DOHH2 (cell line): ENCODE results near the gene FKBP5.

Experiments
- H3F3A ChIP-seq: fragments of 200-600 bp; sonication (generic), shearing (Covaris generic); 2 replicates; pipeline ENCODE4 v1.6.0; 2016; ENCODE audit warnings: antibody characterized with exemption, mild to moderate bottlenecking; ENCODE audit not compliant: control insufficient read depth, insufficient read depth
- H3K27ac ChIP-seq: fragments of 200-600 bp; sonication (generic); 2 replicates; pipeline ENCODE4 v1.5.1; 2014; ENCODE audit warnings: low read depth, mild to moderate bottlenecking, low read length, moderate library complexity
- H3K27me3 ChIP-seq: fragments of 200-600 bp; sonication (generic); 2 replicates; pipeline ENCODE4 v1.6.1; 2014; ENCODE audit warnings: mild to moderate bottlenecking, low read length, mixed read lengths; ENCODE audit not compliant: control insufficient read depth
- H3K36me3 ChIP-seq: fragments of 200-600 bp; sonication (generic); 2 replicates; pipeline ENCODE4 v1.6.1; 2014; ENCODE audit warnings: mild to moderate bottlenecking, low read length, moderate library complexity, mixed read lengths; ENCODE audit not compliant: control insufficient read depth
- H3K4me1 ChIP-seq: fragments of 200-600 bp; sonication (generic); 2 replicates; pipeline ENCODE4 v1.6.1; 2014; ENCODE audit warnings: mild to moderate bottlenecking, low read length, mixed read lengths; ENCODE audit not compliant: control insufficient read depth
- H3K4me2 ChIP-seq: fragments of 200-600 bp; sonication (generic); 2 replicates; pipeline ENCODE4 v1.6.0; 2014; ENCODE audit warnings: mild to moderate bottlenecking, low read length, moderate library complexity
- H3K4me3 ChIP-seq: fragments of 200-600 bp; sonication (generic); 2 replicates; pipeline ENCODE4 v1.5.1; 2014; ENCODE audit warnings: mild to moderate bottlenecking, low read length, mixed read lengths
- H3K79me2 ChIP-seq: fragments of 200-600 bp; sonication (generic); 2 replicates; pipeline ENCODE4 v1.6.1; 2014; ENCODE audit warnings: mild to moderate bottlenecking, low read length, mixed read lengths; ENCODE audit not compliant: control insufficient read depth
- H3K9me2 ChIP-seq: fragments of 200-600 bp; sonication (generic); replicated peaks from 2 replicates; pipeline ENCODE4 v1.6.1; 2014; ENCODE audit warnings: mild to moderate bottlenecking, low read length, mixed read lengths; ENCODE audit not compliant: control insufficient read depth
- H3K9me3 ChIP-seq: fragments of 200-600 bp; sonication (generic); 2 replicates; pipeline ENCODE4 v1.6.1; 2014; ENCODE audit warnings: antibody characterized with exemption, low read length, mixed read lengths; ENCODE audit not compliant: control insufficient read depth, insufficient read depth
- H4K20me1 ChIP-seq: fragments of 200-600 bp; sonication (generic); 2 replicates; pipeline ENCODE4 v1.6.0; 2014; ENCODE audit warnings: low read depth, mild to moderate bottlenecking, antibody characterized with exemption, low read length, moderate library complexity; ENCODE audit not compliant: control insufficient read depth, insufficient read depth
- CTCF ChIP-seq: fragments of 200-600 bp; sonication (generic); IDR thresholded peaks from one replicate; pipeline ENCODE4 v1.5.1; 2014; ENCODE audit warnings: antibody characterized with exemption, mild to moderate bottlenecking, low read depth, low read length; ENCODE audit not compliant: poor library complexity, severe bottlenecking
- EZH2phosphoT487 ChIP-seq: fragments of 200-600 bp; sonication (generic); IDR thresholded peaks from 2 replicates; pipeline ENCODE4 v1.6.1; 2017; ENCODE audit warnings: borderline replicate concordance, mild to moderate bottlenecking, antibody characterized with exemption, low read length, moderate library complexity, mixed read lengths

FKBP5 gene

DNA sequence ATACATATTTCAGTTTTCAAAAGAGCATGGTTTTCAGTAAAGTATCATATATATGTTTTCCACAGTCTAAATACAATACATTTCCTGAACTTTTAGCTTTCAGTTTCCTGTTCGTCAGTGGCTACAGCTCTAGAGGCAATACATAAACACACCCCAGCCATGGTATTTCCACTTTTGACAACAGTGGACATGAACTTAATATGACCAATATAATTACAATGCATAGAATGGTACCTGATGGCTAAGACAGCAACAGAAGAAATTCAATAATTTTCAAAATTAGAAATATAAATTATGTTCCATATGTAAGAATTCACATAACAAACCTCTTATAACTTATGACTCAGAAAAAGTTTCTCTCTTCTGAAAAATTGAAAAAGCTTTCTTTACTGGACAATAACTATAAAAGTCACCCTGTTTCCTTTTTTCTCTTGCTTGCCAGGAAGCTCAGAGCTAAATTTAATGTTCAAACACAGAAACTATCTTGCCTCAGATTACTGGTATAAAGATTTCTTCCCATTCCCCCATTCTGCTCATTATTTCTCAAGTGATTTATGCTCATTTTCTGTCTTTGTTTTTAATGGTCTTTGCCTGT, 19.2 kb downstream of the FKBP5 start:
- TF ChIP-seq CTCF (no peak), EZH2phosphoT487 (no peak)
- Histone ChIP-seq H3F3A (peaks cover 24% of the 10 kb centered on the region; the same call in 1 of the 2 replicates), H3K9me2 (no peaks in the 10 kb centered on the region), H3K36me3 (no peaks in the 10 kb centered on the region; the same call in none of the 2 replicates), H3K79me2 (peaks cover 98% of the 10 kb centered on the region), H3K27me3 (no peaks in the 10 kb centered on the region), H3K9me3 (no peaks in the 10 kb centered on the region), H3K4me2 (peak overlapping the region; percentile 57), H3K4me3 (peak overlapping the region; percentile 50), H3K4me1 (peaks cover 57% of the 10 kb centered on the region), H4K20me1 (peaks cover 7% of the 10 kb centered on the region), H3K27ac (peak overlapping the region; percentile 16; the same call in 1 of the 2 replicates)

DNA sequence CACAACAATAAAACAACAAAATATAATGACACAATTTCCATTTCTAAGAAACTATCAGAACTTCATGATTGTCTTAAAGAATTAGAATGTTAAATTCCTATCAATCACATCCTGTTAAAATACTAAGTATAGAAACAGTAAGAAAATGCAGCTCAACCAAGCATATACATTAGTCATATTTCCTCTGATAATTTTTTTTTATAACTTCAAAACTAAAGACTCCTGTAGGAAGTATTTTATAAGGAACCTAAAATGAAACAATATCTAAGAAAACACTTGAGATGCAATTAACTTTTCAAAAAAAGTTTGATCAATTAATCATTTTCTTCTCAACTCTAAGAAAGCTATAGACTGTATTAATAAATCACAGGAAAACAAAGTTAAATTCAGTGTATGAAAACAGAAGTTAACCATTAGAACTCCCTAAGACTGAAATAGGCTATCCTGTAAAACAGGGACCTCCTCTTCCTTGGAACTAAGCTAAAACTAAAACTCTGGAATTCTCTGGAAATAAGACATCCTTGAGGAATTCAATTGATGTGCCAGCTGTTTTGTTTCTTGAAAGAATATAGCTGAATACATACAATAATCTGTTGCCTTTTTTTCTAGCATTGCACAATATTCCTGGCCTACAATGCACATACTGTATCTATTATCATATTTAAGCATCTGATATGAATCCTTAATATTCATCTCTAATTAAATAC, 19.8 kb downstream of the FKBP5 start:
- Histone ChIP-seq H3F3A (peaks cover 22% of the 10 kb centered on the region; the same call in 1 of the 2 replicates), H3K9me2 (no peaks in the 10 kb centered on the region), H3K79me2 (peaks cover 98% of the 10 kb centered on the region), H3K9me3 (no peaks in the 10 kb centered on the region), H3K4me1 (peaks cover 58% of the 10 kb centered on the region), H3K27ac (peak overlapping the region; percentile 16; the same call in 1 of the 2 replicates), H3K4me3 (peak overlapping the region; percentile 50), H4K20me1 (peaks cover 7% of the 10 kb centered on the region), H3K4me2 (peak overlapping the region; percentile 57), H3K36me3 (no peaks in the 10 kb centered on the region; the same call in none of the 2 replicates), H3K27me3 (no peaks in the 10 kb centered on the region)
- no peak for TF ChIP-seq CTCF
- TF ChIP-seq EZH2phosphoT487: no peak

- Histone ChIP-seq H3K4me3 (no peak overlapping the region), H3K27ac (no peak overlapping the region)
- no peak for TF ChIP-seq CTCF
- TF ChIP-seq EZH2phosphoT487: no peak
These were observed 20.6 kb downstream of the FKBP5 start for GRCh38 chr6:35668096-35668495.

More at GRCh38 chr6:35668096-35668495, 20.6 kb downstream of the FKBP5 start:
- H3K27me3 ChIP-seq: no peaks in the 10 kb centered on the region
- H3K4me2 ChIP-seq: no peak overlapping the region
- H3K9me3 ChIP-seq: no peaks in the 10 kb centered on the region
- no peaks in the 10 kb centered on the region for H3K9me2 ChIP-seq
- H3K4me1 ChIP-seq: peaks cover 62% of the 10 kb centered on the region
- H3F3A ChIP-seq: peaks cover 22% of the 10 kb centered on the region; the same call in 1 of the 2 replicates
- peaks cover 7% of the 10 kb centered on the region for H4K20me1 ChIP-seq
- no peaks in the 10 kb centered on the region; the same call in 1 of the 2 replicates for H3K36me3 ChIP-seq
- peaks cover 98% of the 10 kb centered on the region for H3K79me2 ChIP-seq
